GM18505 (cell line): Measurements from ENCODE around the gene NCOA3.

Source experiments
- ATAC-seq: cut with Tn5 transposase; IDR thresholded peaks from one replicate; pipeline ENCODE4 v1.9.1; 2021; ENCODE audit not compliant: unreplicated experiment
- POLR2A ChIP-seq: IDR thresholded peaks from 4 replicates; pipeline ENCODE4 v1.6.1; 2011; ENCODE audit warnings: borderline replicate concordance; ENCODE audit not compliant: insufficient read depth, insufficient read length; ENCODE audit errors: extremely low read depth

The NCOA3 gene

DNA sequence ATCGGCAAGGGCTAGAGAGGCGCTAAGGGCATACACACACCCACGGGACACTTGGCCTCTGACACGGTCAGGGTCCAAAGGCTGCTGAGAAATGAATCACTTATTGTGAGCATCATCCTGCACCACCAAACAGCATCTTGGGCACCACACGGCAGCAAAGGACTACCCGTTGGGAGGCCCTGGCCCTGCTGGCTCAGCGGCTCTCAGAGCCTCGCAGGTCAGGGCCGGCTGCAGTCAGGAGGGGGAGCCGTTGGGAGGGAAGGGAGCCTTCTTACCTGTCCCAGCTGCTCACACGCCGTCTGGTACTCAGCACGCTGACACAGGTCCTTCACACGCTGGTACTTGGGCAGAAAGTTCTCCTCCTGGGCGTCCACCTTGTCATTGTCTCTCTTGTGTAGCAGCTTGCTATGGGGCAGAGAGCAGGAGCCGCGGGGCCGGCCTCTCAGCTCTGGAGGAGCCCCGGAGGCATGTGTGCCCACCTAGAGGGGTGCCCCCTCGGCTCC lies 174.6 kb downstream of the NCOA3 start:
- no peak for ATAC-seq
- TF ChIP-seq POLR2A: no peak

DNA sequence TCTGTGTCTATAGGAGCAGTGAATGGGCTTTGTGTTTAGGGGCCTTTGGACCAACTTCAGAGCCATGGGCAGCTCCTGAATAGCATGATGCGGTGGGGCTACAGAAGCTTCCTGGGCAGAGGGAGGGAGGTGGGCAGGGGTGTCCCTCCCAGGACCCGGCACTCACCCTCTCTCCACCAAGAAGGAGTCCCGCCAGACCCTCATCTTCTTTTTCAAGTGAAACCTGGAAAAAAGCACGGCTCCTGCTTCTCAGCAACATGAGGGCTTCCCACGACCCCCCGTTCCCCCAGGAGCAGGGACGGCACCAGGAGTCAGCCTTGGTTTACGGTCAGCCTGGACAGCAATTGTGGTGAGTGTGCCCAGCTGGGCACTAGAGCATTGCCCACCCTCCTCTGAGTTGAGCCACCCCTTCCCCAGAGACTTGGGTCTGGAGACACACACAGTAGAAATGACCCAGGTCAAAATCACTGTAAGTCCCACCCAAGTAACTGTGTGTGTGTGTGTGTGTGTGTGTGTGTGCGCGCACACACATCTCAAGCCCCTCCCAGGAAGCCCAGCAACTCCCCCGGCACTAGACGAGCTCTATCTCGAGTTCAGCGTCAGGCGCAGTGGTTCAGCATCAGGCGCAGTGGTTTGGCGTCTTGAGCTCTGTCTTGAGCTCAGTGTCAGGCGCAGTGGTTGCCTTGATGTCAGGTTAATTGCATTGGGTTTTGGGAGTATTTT lies 175.4 kb downstream of the NCOA3 start:
- no peak for TF ChIP-seq POLR2A
- ATAC-seq: no peak

DNA sequence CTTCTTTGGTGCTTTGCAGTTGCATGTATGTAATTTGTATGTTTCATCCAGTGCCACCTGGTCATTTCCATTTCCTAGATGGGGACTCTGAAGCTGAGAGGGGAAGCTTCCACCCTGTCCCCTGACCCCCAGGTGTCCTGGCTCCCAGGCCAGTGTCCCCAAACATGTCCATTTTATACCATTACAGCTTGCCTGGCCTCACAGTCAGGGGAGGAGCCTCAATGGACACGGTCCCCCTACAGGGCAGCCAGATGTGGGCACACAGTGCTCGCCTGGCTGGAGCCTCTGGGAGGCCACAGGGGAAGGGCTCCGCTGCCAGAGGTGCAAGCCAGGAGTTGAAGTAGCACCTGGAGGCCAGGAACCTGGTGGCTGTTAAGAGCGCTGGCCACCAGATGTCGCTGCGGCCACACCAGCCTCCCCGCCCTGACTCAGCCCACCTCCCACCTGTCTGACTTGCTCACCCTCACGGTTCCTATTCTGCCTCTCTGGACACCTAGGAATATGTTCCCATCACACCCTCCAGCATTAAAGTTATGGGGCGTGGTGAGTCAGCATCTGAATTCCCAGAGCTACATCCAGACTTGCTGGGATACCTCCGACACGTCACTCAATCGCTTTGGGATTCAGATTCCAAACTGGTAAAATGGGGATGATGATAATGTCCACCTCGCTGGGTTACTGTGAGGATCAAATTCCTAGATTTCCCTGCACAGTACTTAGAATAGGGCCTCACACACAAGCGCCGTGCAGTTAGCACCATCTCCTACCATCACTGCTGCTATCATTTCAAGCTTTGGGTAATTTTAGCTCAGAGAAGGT lies 176.2 kb downstream of the NCOA3 start:
- no peak for TF ChIP-seq POLR2A

DNA sequence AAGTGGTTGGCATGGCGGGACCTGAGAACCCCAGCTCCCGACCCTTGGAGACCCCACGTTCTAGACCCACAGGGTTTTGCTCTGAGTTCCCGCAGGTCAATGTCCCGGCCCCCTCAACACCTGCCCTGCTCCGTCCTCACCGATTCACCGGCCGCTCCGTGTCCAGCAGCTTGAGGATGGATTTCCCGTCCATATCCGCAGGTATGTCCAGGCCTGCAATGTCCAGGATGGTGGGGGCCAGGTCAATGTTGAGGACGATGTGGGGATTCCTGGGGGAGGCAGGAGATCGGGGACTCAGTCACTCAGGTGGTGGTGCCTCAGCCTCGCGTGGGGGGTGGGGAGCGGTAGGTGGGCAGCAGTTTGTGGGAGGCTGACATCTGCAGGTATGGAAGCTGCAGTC lies 176.8 kb downstream of the NCOA3 start:
- no peak for ATAC-seq
- TF ChIP-seq POLR2A: no peak

More for the DNA sequence above, 176.2 kb downstream of the NCOA3 start:
- ATAC-seq: no peak

DNA sequence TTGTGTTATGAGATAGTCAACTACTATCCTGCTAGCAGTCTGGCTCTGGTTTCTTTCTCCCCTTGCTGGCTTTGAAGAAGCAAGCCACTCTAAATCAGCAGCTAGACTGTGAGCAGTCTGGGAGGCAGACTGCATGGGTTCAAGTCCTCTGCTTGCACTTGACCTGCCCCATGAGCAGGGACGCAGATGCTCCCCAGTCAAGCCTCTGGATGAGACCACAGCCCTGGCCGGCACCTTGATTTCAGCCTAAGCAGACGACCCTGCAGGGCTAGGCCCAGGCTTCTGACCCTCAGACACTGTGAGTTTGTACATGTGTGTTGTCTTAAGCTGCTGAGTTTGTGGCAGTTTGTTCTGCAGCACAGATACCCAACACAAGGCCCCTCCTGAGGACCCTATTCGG lies 177.8 kb downstream of the NCOA3 start:
- no peak for TF ChIP-seq POLR2A
- ATAC-seq: no peak

DNA sequence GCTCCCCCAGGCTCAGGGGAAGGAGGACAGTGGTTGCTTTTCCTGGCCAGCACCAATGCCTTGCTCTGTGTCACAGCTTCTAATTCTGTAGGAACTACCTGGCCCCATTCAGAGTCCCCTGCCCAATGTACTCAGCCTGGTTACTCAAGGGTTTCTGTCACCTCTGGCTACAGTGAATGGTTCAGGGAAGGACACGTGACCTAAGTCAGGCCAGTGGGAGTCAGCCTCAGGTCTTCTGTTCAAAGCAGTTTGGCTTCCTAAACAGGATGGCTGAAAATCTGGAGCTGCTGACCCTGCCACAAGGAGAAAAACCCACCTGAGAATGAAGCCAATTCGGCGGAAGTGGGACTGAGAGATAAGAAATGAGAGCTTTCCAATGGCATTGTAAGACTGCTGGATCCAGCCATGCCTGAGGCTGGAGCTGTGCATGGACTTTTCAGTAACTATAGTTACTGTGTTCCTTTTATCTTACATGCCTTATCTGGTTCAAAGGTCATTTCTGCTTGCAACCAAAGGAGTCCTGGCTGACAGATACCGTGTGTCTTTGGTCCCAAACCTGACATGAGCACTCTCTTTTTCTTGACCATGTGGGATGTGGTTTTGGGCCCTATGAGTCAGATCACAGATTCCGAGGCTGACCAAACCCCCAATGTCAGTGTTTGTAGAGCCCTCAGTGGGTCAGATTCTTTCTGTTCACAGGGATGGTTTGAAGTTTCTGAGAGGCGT lies 179.3 kb downstream of the NCOA3 start:
- no peak for ATAC-seq
- no peak for TF ChIP-seq POLR2A

DNA sequence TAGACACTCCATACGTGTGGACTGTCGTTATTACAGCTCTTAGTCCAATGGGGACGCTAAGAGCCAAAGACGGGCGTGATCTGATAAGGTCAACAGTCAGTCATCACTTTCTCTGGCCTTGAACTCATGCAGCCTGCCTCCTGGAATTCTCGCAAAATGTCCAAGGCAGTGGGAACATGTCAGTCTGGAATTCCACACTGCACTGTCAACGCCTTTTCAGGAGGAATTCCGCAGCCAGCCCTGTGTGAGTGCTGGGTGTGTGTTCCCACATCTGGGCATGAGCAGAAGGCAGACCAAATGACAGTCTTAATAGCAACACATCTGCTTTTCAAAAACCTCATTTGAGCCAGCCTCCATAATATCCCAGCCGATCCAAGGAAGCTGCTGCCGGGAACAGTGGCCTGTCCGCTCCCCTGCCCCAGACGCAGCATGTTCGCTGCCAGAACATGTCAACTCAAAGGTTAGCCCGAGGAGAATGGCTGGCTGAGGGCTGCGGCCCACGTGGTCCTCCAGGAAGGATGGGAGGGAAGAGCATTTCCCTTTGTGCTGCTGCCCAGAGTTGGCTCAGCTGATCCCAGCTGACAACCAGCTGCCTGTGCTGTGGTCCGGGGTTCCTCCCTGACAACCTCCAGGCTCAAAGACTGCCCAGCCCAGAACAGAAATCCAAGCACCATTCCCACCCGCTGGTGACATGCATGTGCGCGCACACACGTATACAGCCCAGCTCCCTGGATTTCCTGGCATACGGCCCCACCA lies 180.5 kb downstream of the NCOA3 start:
- ATAC-seq: no peak
- no peak for TF ChIP-seq POLR2A

DNA sequence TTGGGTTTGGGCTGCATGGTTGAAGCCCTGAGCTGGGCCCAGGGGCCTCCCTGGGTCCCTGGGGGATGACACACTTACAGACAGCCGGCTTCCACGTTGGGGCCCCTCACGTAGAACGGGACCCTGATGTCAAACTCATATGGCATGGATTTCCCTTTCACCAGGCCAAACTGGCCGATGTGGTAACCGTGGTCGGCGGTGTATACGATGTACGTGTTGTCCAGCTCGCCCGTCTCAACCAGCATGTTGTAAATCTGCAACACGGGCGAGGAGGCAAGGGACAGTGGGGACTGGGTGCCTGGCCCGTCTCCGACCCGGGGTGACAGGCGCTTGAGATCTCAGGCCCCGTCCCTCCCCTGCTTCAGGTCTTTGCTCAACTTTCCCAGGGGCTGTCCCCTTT lies 181.2 kb downstream of the NCOA3 start:
- no peak for TF ChIP-seq POLR2A
- ATAC-seq: no peak

DNA sequence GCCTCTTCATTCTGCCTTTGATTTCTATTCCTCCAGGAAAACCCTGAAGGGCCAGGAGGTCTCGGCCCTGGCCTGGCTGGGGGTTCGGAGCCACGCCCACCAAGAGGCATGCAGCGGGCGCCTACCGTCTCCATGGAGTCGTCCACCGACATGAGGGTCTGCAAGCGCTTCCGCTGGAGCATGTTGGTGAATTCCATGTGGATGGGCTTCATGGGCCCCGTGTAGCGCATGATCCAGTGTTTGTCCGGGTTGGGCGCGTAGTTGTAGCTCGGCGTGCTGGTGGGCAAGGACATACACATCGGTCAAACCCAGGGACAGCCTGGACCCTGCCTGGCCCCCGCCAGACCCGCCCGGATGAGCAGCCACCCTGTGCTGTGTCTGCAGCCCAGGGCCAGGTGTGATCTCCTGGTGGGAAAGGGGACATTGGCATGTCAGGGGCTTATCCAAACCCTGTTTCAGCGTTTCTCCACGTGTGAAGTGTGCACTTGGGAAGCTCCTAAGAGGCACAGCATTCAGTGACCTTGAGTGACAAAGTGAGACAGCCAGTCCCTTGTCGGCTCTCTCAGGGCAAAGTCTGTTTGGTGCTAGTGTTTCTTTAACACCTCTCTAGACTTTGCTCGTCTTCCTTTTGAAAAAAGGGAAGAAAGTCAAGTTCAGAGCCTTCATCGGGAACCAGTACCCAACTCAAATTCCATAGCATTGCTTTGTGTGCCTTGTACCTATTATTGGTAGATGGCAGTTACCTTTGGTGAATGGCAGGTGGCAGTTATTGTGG lies 182.8 kb downstream of the NCOA3 start:
- no peak for TF ChIP-seq POLR2A
- ATAC-seq: no peak

DNA sequence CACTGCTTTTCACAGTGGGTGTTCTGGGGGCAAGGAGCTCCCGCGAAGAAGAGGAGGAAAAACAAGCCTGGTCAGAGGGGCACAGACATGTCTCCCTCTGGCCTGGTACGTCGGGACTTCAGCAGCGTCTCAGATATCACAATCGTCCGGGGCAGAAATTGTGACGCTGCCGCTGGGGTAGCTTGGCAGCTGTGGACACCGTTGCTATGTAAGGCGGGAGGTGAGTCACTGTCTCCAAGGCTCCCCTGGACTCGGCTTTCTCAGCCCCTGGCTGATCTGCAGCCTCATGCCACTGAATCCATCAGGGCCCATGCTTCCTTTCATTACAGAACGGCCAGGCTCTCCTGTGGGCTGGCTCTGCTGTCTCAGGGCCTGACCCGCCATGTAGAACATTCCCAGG lies 184.9 kb downstream of the NCOA3 start:
- TF ChIP-seq POLR2A: no peak
- no peak for ATAC-seq

DNA sequence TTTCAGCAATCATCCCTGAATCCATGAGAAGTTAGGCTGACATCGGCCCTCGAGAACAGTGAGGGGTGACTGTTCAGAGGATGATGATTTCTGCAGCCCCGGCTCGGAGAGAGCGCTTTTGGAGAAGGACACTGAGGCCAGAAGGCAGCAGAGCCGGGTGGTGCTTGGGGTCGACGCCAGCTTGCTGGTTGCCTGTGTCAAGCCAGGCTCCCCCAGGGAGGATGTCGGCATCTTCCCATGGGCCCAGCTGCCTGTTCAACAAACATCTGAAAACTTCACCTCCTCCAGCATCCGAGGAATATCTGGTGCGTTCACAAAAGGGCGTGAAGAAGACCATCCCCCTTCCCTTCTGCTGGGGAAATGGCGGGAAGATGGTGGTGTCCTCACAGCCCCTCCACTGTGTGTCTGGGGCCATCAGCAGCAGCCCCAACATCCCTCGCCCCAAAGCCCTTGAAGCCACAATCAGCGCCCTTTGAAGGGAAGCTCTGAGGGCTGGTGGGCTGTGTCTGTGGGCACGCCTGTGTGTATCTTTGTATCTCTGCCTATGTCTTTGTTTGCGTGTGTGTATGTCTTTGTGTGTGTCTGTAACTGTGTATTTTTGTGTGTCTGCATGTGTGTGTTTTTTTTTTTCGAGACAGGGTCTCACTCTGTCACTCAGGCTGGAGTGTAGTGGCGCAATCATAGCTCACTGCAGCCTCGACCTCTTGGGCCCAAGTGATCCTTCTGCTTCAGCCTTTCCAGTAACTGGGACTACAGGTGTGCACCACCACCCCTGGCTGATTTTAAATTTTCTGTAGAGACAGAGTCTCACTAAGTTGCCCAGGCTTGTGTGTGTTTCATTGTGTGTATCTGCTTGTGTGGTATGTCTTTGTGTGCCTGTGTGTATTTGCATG lies 185.7 kb downstream of the NCOA3 start:
- TF ChIP-seq POLR2A: no peak
- no peak for ATAC-seq
